Urinary bladder (tissue), 4 donors: ENCODE results near the gene ACSL1. TPM values are rescaled to one million over a fixed set of nuclear protein-coding genes. Genes with fewer than 3 reads are reported as not detected.

Experiments used
- DNase-seq: peaks from one replicate; pipeline ENCODE4 v3.0.0-alpha.2; 2015; ENCODE audit errors: extremely low spot score
- H3K27ac ChIP-seq: one replicate; pipeline ENCODE4 v1.5.1; 2013; ENCODE audit warnings: low read depth, mild to moderate bottlenecking, moderate library complexity
- H3K36me3 ChIP-seq: one replicate; pipeline ENCODE4 v1.6.1; 2013; ENCODE audit warnings: mild to moderate bottlenecking, moderate library complexity; ENCODE audit not compliant: insufficient read depth
- H3K4me1 ChIP-seq: one replicate; pipeline ENCODE4 v1.6.1; 2013; ENCODE audit warnings: mild to moderate bottlenecking, moderate library complexity; ENCODE audit not compliant: insufficient read depth
- H3K4me3 ChIP-seq: one replicate; pipeline ENCODE4 v1.5.1; 2013; ENCODE audit warnings: low read depth, low read length
- WGBS: extraction: QIAGEN DNeasy Blood & Tissue Kit; methylation state at CpG from one replicate; pipeline ENCODE4 v1.1.7; 2013; 5-methylcytosine and 5-hydroxymethylcytosine counted together
- polyA plus RNA-seq: library from polyadenylated mRNA; stranded (reverse); fragments of 200-250 nt; gene quantifications from one replicate; pipeline ENCODE4 v1.2.3, GENCODE V29; 2013
- total RNA-seq: library from RNA; depleted of rRNA; stranded (reverse); fragments of >200 nt; gene quantifications from one replicate; pipeline ENCODE4 v1.2.3, GENCODE V29; 2014
- donor health status: healthy with polysubstance abuse.
- donor health status: healthy.

Gene ACSL1
- total and polyA plus RNA-seq, 2 donors, result 39.3 to 94.3 TPM

GRCh38 chr4:184762100-184762499, 63.7 kb downstream of the ACSL1 start:
- Histone ChIP-seq H3K36me3 (peaks cover 2% of the 10 kb centered on the region), H3K4me3 (no peak overlapping the region), H3K4me1 (no peaks in the 10 kb centered on the region), H3K27ac (no peak overlapping the region)
- DNase-seq, result no peak
- 86% methylated on average over 5 of the region's 5 CpGs for WGBS

- peaks cover 2% of the 10 kb centered on the region for H3K36me3 ChIP-seq
- no peak overlapping the region for H3K4me3 ChIP-seq
- no peaks in the 10 kb centered on the region for H3K4me1 ChIP-seq
- no peak overlapping the region for H3K27ac ChIP-seq
- 92% methylated on average over 5 of the region's 5 CpGs for WGBS
- no peak for DNase-seq
Measured at GRCh38 chr4:184760681-184761080, 65.1 kb downstream of the ACSL1 start.

- H3K27ac ChIP-seq, result no peak overlapping the region
- DNase-seq, result no peak
- WGBS, result 54% methylated on average over 2 of the region's 2 CpGs
Measured at GRCh38 chr4:184757810-184758209, 68.0 kb downstream of the ACSL1 start.

GRCh38 chr4:184756399-184756798, 69.4 kb downstream of the ACSL1 start:
- H3K27ac ChIP-seq, result no peak overlapping the region
- H3K4me1 ChIP-seq, result no peaks in the 10 kb centered on the region
- H3K36me3 ChIP-seq, result peaks cover 2% of the 10 kb centered on the region
- WGBS, result 77% methylated on average over 6 of the region's 6 CpGs
- H3K4me3 ChIP-seq, result no peak overlapping the region
- no peak for DNase-seq

More at GRCh38 chr4:184757810-184758209, 68.0 kb downstream of the ACSL1 start:
- H3K4me1 ChIP-seq, result no peaks in the 10 kb centered on the region
- no peak overlapping the region for H3K4me3 ChIP-seq
- peaks cover 2% of the 10 kb centered on the region for H3K36me3 ChIP-seq

GRCh38 chr4:184755278-184755677, 70.5 kb downstream of the ACSL1 start:
- peaks cover 2% of the 10 kb centered on the region for H3K36me3 ChIP-seq
- no peak overlapping the region for H3K27ac ChIP-seq
- no peak overlapping the region for H3K4me3 ChIP-seq
- no peaks in the 10 kb centered on the region for H3K4me1 ChIP-seq
- no peak for DNase-seq
- WGBS, result 90% methylated on average over 6 of the region's 6 CpGs

GRCh38 chr4:184752496-184753275, 73.1 kb downstream of the ACSL1 start:
- no peak overlapping the region for H3K4me3 ChIP-seq
- H3K36me3 ChIP-seq, result no peaks in the 10 kb centered on the region
- WGBS, result 81% methylated on average over 9 of the region's 9 CpGs
- DNase-seq, result no peak
- no peak overlapping the region for H3K27ac ChIP-seq
- H3K4me1 ChIP-seq, result no peaks in the 10 kb centered on the region

- Histone ChIP-seq H3K4me1 (no peaks in the 10 kb centered on the region), H3K36me3 (no peaks in the 10 kb centered on the region), H3K4me3 (no peak overlapping the region), H3K27ac (no peak overlapping the region)
- WGBS, result 62% methylated on average over 6 of the region's 6 CpGs
- no peak for DNase-seq
Measured at GRCh38 chr4:184751585-184751956, 74.2 kb downstream of the ACSL1 start.

GRCh38 chr4:184750926-184751584, 74.7 kb downstream of the ACSL1 start:
- DNase-seq, result no peak
- H3K4me1 ChIP-seq, result no peaks in the 10 kb centered on the region
- no peaks in the 10 kb centered on the region for H3K36me3 ChIP-seq
- WGBS, result 60% methylated on average over 8 of the region's 8 CpGs
- no peak overlapping the region for H3K27ac ChIP-seq
- H3K4me3 ChIP-seq, result no peak overlapping the region

- WGBS, result 72% methylated on average over 8 of the region's 8 CpGs
- H3K4me3 ChIP-seq, result no peak overlapping the region
Measured at GRCh38 chr4:184748251-184748652, 77.5 kb downstream of the ACSL1 start.

GRCh38 chr4:184747034-184747830, 78.5 kb downstream of the ACSL1 start:
- no peak for DNase-seq
- Histone ChIP-seq H3K27ac (peak overlapping the region; percentile 40), H3K4me1 (no peaks in the 10 kb centered on the region), H3K36me3 (no peaks in the 10 kb centered on the region), H3K4me3 (no peak overlapping the region)
- WGBS, result 84% methylated on average over 4 of the region's 4 CpGs

More at GRCh38 chr4:184748251-184748652, 77.5 kb downstream of the ACSL1 start:
- Histone ChIP-seq H3K36me3 (no peaks in the 10 kb centered on the region), H3K4me1 (no peaks in the 10 kb centered on the region), H3K27ac (peak overlapping the region; percentile 82)
- DNase-seq, result peak; percentile 56

- DNase-seq, result peak; percentile 70
- Histone ChIP-seq H3K27ac (no peak overlapping the region), H3K4me3 (no peak overlapping the region), H3K4me1 (no peaks in the 10 kb centered on the region), H3K36me3 (no peaks in the 10 kb centered on the region)
- 5% methylated on average over 10 of the region's 10 CpGs for WGBS
Measured at GRCh38 chr4:184745831-184746795, 79.7 kb downstream of the ACSL1 start.

- H3K4me1 ChIP-seq, result no peaks in the 10 kb centered on the region
- WGBS, result 88% methylated on average over 10 of the region's 10 CpGs
- H3K27ac ChIP-seq, result no peak overlapping the region
- no peak for DNase-seq
- no peaks in the 10 kb centered on the region for H3K36me3 ChIP-seq
- H3K4me3 ChIP-seq, result no peak overlapping the region
Measured at GRCh38 chr4:184744236-184744635, 81.5 kb downstream of the ACSL1 start.

GRCh38 chr4:184743650-184744049, 82.1 kb downstream of the ACSL1 start:
- H3K27ac ChIP-seq, result no peak overlapping the region
- no peak for DNase-seq
- H3K4me1 ChIP-seq, result no peaks in the 10 kb centered on the region
- no peak overlapping the region for H3K4me3 ChIP-seq
- H3K36me3 ChIP-seq, result no peaks in the 10 kb centered on the region
- 85% methylated on average over 4 of the region's 4 CpGs for WGBS
